ENCODE measurements around the gene E2F8. TPM values are rescaled to one million over a fixed set of nuclear protein-coding genes. Genes with fewer than 3 reads are reported as not detected.
A peak's percentile ranks its signal among the peaks of the same experiment; 100 is the strongest.
"Not testable (repeated sequence)": the region's sequence is repeated elsewhere in the genome, so short reads cannot be mapped to it uniquely, and the experiment has no call there.

E2F8 gene, protein sequence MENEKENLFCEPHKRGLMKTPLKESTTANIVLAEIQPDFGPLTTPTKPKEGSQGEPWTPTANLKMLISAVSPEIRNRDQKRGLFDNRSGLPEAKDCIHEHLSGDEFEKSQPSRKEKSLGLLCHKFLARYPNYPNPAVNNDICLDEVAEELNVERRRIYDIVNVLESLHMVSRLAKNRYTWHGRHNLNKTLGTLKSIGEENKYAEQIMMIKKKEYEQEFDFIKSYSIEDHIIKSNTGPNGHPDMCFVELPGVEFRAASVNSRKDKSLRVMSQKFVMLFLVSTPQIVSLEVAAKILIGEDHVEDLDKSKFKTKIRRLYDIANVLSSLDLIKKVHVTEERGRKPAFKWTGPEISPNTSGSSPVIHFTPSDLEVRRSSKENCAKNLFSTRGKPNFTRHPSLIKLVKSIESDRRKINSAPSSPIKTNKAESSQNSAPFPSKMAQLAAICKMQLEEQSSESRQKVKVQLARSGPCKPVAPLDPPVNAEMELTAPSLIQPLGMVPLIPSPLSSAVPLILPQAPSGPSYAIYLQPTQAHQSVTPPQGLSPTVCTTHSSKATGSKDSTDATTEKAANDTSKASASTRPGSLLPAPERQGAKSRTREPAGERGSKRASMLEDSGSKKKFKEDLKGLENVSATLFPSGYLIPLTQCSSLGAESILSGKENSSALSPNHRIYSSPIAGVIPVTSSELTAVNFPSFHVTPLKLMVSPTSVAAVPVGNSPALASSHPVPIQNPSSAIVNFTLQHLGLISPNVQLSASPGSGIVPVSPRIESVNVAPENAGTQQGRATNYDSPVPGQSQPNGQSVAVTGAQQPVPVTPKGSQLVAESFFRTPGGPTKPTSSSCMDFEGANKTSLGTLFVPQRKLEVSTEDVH
- 10 to 100 TPM; 53.3 to 59.7 TPM for total RNA-seq

DNA sequence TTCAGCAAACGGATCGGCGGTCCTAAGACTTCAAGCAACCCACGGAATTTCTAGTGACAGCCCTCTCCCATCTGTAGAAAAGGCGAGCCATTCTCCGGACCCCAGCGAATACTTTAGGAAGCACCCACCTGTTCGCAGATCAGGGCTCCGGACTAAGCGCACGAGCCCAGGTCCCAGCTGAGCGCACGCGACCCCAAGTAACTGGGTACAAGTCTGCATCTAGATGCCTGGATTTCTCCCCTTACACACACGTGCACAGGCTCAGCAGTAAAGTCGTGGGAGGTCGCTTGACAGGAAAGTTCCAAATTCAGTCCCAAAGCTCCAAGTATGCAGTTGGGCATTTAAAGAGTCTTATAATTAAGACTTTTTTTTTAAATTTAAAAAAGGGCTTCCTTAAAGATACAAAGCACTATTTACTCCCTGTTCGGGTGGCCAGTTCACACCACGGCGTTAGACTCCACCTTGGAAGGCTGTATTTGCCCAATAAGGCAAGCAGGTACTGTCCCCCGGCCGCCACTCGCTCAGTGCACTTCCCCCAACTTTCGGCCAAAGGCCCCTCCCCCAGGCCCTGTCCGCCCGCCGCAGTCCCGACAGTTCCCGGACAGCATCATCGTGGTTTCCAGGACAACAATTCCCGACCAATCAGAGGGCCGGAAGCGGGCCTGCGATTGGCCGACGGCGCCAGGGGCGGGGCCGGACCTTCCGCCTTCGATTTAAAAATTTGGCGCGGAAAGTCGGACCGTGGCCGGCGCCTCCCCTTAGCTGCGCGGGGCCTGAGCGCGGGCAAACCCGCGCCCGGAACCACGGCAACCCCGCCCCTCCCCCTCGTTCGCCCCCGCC is at the start of gene E2F8:
Gene E2F8, minus strand, starts transcription at position 526 of the 840 bp plus-strand sequence. CDS start 824 bp downstream, outside the sequence.
- peaks cover 8% of the 10 kb centered on the region for H3K27me3 Mint-ChIP-seq
- ChIA-PET POLR2A (interaction anchor here (0.9 to 1.1 kb wide), 2 partner anchors 9 to 18 kb away, joined by 3 read pairs; no protein-coding TSS in a partner anchor), CTCF (interaction anchor here (0.7 to 1.1 kb wide), 2 partner anchors 13 to 170 kb away, joined by 3 to 5 read pairs; no protein-coding TSS in a partner anchor)
- DNase-seq = peak; percentile 94
- H3K4me1 Mint-ChIP-seq = peaks cover 49% of the 10 kb centered on the region
- peak within 1 kb of the TSS; percentile 98 for H3K4me3 Mint-ChIP-seq
- peak within 1 kb of the TSS; percentile 92 for H3K27ac Mint-ChIP-seq
- peaks cover 48% of the 10 kb centered on the region for H3K36me3 Mint-ChIP-seq (ENCODE audit: low read depth)
- H3K9me3 Mint-ChIP-seq = no peaks in the 10 kb centered on the region

DNA sequence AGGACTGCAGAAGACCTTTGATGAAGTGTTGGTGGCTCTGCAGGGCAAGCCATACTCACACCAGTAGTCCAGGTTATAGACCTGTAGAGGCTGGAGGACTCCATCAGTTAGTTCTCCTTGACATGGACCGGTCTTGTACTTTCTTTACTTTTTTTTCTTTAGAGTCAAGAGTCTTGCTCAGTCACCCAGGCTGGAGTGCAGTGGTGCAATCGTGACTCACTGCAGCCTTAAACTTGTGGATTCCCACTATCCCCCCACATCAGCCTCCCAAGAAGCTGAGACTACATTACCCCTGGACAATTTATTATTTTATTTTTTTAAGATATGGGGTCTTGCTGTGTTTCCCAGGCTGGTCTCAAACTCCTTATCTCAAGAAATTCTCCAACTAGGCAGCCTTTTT is 49.6 kb upstream of the E2F8 start:
- Mint-ChIP-seq H3K36me3 (ENCODE audit: low read depth) (no peaks in the 10 kb centered on the region), H3K27me3 (peaks cover 12% of the 10 kb centered on the region), H3K27ac (no peak overlapping the region), H3K4me1 (no peaks in the 10 kb centered on the region), H3K9me3 (no peaks in the 10 kb centered on the region), H3K4me3 (no peak overlapping the region)
- CTCF ChIA-PET = no interaction called here
- DNase-seq = no peak
- POLR2A ChIA-PET = no interaction called here

DNA sequence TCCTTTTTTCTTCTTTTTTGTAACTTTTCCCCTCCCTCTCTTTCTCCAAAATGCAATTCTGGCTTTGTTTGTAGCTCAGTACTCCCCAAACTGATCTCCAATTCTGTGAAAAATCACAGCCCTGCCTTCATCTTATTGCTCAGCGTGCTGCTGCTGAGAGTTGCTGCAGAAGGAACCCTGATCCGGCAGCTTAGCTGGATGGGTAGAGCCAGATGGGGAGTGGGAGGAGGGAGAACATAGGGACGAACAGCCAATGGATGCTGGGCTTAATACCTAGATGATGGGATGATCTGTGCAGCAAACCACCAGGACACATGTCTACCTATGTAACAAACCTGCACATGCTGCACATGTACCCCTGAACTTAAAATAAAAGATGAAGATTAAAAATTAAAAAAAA is 47.5 kb upstream of the E2F8 start:
- Mint-ChIP-seq H3K4me1 (peaks cover 8% of the 10 kb centered on the region), H3K27ac (no peak overlapping the region), H3K27me3 (peaks cover 9% of the 10 kb centered on the region), H3K4me3 (no peak overlapping the region), H3K9me3 (no peaks in the 10 kb centered on the region), H3K36me3 (ENCODE audit: low read depth) (no peaks in the 10 kb centered on the region)
- DNase-seq = no peak
- ChIA-PET POLR2A (no interaction called here), CTCF (interaction anchor here (1.5 kb wide), 1 partner anchor 31 kb away, joined by 3 read pairs; no protein-coding TSS in a partner anchor)

DNA sequence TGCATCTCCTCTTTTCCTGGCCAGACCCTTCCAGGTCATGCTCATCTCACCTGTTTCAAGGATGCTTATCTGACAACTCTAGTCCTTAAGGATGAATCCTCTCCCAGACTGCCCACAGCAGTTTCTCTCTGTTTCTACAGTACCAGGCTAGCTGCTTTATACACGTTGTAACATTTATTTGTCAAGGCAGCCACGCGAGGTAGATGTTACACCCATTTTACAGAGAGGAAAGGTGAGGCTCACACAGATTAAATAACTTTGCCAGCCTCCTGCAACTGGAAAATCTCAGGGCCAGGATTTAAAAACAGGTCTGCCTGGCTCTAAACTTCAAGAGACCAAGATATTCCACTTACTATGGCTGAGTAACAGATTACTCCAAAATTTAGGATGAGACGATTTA is 45.7 kb upstream of the E2F8 start:
- Mint-ChIP-seq H3K9me3 (no peaks in the 10 kb centered on the region), H3K4me1 (peaks cover 8% of the 10 kb centered on the region), H3K36me3 (ENCODE audit: low read depth) (no peaks in the 10 kb centered on the region), H3K4me3 (no peak overlapping the region), H3K27ac (no peak overlapping the region), H3K27me3 (peaks cover 5% of the 10 kb centered on the region)
- ChIA-PET CTCF (no interaction called here), POLR2A (no interaction called here)
- DNase-seq = no peak

DNA sequence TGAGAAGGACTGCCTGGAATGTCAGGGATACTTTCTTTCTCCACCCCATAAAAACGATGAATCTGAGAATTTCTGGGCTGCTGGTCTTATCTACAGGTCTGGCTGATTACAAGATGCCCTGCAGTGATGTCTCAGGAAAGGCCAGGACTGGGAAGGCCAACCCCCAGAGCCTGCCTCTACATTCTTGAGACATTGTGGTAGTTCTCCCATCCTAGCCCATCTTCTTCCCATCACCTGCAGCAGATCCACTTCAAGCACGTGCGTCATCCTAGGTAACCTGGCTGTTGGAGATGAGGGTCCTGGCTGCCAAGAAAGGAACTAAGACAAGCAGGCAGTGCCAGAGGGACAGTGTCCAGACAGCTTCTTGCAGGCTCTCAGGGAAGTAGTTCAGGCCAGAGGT is 44.1 kb upstream of the E2F8 start:
- H3K27me3 Mint-ChIP-seq = peaks cover under 1% of the 10 kb centered on the region
- DNase-seq = no peak
- H3K4me1 Mint-ChIP-seq = peaks cover 8% of the 10 kb centered on the region
- no peak overlapping the region for H3K27ac Mint-ChIP-seq
- H3K36me3 Mint-ChIP-seq (ENCODE audit: low read depth) = no peaks in the 10 kb centered on the region
- POLR2A ChIA-PET = no interaction called here
- CTCF ChIA-PET = no interaction called here
- no peaks in the 10 kb centered on the region for H3K9me3 Mint-ChIP-seq
- no peak overlapping the region for H3K4me3 Mint-ChIP-seq

DNA sequence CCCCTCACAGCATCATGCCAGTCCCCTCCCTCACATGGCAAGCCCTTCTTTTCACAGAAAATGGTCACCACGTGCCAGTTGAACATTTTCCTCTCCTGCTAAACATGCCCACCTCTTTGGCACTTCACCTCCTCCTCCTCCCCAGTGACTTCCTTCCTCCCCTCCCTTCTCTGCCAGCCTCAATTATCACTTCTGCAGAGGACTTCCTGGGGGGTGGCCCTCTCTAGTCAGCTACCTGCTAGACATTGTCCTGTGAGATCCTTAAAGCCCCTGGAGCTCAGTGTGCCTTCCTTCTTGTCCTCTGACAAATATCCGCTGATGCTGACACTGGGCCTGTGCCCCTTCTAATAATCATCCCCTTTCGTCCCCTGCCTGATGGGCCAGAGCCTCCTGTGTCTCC is 43.2 kb upstream of the E2F8 start:
- POLR2A ChIA-PET = no interaction called here

DNA sequence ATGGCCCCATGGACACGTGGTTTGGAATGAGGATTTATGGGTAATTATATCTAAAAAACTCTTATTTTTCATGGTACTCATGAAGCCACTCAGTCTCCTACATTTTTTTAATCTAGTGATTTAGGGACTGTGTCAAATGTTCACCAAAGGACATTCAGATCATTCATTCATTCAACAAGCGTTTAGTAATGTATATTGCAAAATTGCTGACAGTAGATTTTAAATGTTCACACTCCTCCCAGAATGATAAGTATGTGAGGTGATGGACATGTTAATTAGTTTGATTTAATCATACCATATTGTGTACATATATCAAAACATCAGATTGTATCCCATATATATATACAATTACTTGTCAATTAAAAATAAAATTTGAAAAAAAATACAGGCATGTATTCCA is 40.8 kb upstream of the E2F8 start:
- no peak for DNase-seq
- H3K4me1 Mint-ChIP-seq = peaks cover 8% of the 10 kb centered on the region
- H3K4me3 Mint-ChIP-seq = no peak overlapping the region
- no peaks in the 10 kb centered on the region for H3K27me3 Mint-ChIP-seq
- no peaks in the 10 kb centered on the region for H3K36me3 Mint-ChIP-seq (ENCODE audit: low read depth)
- no peak overlapping the region for H3K27ac Mint-ChIP-seq
- ChIA-PET POLR2A (no interaction called here), CTCF (no interaction called here)
- no peaks in the 10 kb centered on the region for H3K9me3 Mint-ChIP-seq

More for the DNA sequence above, 43.2 kb upstream of the E2F8 start:
- no peak for DNase-seq
- Mint-ChIP-seq H3K9me3 (no peaks in the 10 kb centered on the region), H3K27me3 (no peaks in the 10 kb centered on the region), H3K36me3 (ENCODE audit: low read depth) (no peaks in the 10 kb centered on the region), H3K27ac (no peak overlapping the region), H3K4me3 (no peak overlapping the region), H3K4me1 (peaks cover 8% of the 10 kb centered on the region)
- CTCF ChIA-PET = no interaction called here

DNA sequence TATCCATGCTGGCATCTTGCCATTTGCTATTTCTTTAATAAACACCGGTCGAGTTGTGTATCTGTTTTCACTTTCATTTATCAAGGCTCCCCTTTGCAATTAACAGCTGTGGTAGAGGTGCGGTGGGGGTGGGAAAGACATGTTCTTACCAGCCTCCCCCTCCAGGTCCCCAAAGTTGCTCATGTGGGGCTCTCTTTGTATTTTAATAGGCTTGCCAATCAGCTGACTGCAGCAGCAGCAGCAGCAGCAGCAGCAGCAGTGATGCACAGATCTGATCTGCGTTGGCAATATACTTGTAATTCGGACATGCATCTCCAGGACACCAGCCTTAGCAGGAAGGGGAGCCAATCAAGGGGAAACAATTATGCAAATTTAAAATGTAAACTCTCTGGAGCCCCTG is 40.3 kb upstream of the E2F8 start:
- Mint-ChIP-seq H3K27me3 (no peaks in the 10 kb centered on the region), H3K27ac (no peak overlapping the region), H3K9me3 (no peaks in the 10 kb centered on the region), H3K4me3 (no peak overlapping the region), H3K4me1 (peaks cover 8% of the 10 kb centered on the region), H3K36me3 (ENCODE audit: low read depth) (no peaks in the 10 kb centered on the region)
- no peak for DNase-seq
- ChIA-PET CTCF (no interaction called here), POLR2A (no interaction called here)

DNA sequence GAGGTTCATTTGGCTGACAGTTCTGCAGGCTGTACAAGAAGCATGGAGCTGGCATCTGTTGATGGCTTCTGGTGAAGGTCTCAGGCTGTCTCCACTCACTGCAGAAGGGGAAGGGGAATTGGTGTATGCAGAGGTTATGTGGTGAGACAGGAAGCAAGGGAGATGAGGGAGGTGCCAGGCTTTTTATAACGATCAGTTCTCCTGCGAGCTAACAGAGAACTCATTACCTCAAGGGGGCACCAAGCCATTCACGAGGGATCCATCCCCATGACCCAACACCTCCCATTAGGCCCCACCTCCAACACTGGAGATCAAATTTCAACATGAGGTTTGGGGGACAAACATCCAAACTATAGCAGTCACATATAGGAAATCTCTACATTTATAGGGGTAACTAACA is 38.7 kb upstream of the E2F8 start:
- Mint-ChIP-seq H3K27ac (no peak overlapping the region), H3K4me1 (peaks cover 8% of the 10 kb centered on the region), H3K4me3 (no peak overlapping the region), H3K27me3 (peaks cover 2% of the 10 kb centered on the region), H3K9me3 (no peaks in the 10 kb centered on the region), H3K36me3 (ENCODE audit: low read depth) (no peaks in the 10 kb centered on the region)
- no peak for DNase-seq
- ChIA-PET POLR2A (no interaction called here), CTCF (no interaction called here)

DNA sequence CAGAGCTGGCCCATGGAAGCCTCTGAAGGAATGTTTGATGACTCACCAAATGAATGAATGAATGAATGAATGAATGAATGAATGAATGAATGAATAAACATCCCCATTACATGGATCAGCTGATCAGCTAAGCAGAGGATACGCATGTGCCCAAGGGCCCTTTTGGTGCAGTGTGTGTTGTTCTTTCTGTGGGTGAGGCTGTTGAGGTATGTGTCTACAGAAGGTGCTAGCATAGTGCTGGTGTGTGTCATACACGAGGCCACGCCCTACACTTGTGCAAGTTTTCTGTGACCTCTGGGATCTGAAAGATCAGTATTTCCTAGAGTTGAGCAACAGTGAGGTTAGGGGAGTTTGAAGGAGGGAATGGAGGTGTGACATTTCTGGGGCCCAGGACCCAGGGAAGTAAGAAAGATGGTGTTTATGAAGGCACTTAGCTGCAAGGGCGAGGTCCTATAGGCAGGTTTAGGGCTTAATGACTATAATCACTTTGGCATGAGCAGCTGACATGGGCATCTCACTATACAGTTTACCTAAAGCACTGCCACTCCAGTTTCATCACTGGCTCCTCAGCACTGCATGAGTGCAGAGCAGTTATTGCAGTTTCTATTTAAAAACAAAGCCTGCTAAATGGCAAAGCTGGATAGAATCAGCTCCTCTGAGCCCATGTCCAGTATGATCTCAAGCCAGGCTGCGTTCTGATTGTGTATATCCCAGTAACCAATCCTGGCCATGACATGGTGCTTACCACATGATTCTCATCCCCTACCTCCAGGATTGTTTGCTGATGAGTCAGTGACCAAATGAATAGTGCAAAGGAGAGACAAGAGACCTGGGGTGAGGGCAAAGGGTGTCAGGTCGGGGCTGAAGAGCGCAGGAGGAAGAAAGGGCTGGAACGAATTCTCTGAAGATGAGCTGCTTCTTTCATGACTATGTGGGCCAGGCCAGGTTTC is 36.4 kb upstream of the E2F8 start:
- no peak for DNase-seq
- no peak overlapping the region for H3K27ac Mint-ChIP-seq
- H3K4me3 Mint-ChIP-seq = no peak overlapping the region
- ChIA-PET CTCF (interaction anchor here (0.5 kb wide), 1 partner anchor 1315 kb away, joined by 3 read pairs; no protein-coding TSS in a partner anchor), POLR2A (no interaction called here)
- H3K36me3 Mint-ChIP-seq (ENCODE audit: low read depth) = no peaks in the 10 kb centered on the region
- H3K27me3 Mint-ChIP-seq = peaks cover 16% of the 10 kb centered on the region
- H3K4me1 Mint-ChIP-seq = no peaks in the 10 kb centered on the region
- H3K9me3 Mint-ChIP-seq = no peaks in the 10 kb centered on the region

DNA sequence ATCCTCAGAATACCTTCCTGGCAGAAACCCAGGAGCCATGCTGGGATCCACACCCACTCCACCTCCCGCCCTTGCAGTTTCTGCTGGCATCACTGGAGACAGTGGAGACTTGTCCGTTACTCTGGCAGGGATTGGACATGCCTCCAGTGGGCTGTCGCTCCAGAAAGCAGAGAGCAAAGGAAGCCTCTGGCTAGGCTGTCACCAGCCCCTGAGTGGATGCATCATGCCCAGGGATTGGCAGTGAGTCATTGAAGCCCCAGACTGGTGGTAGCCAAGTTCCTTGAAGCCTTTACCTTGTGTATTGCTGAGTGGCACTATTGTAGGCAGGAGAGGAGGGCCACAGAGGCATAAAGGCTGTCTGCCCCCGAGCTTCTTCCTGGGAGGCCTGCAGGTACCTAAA is 34.8 kb upstream of the E2F8 start:
- no peaks in the 10 kb centered on the region for H3K36me3 Mint-ChIP-seq (ENCODE audit: low read depth)
- H3K27ac Mint-ChIP-seq = no peak overlapping the region
- no peaks in the 10 kb centered on the region for H3K4me1 Mint-ChIP-seq
- CTCF ChIA-PET = interaction anchor here (1.9 kb wide), 1 partner anchor 9 kb away, joined by 6 read pairs; no protein-coding TSS in a partner anchor
- DNase-seq = no peak
- no peaks in the 10 kb centered on the region for H3K9me3 Mint-ChIP-seq
- POLR2A ChIA-PET = no interaction called here
- H3K4me3 Mint-ChIP-seq = no peak overlapping the region
- peaks cover 32% of the 10 kb centered on the region for H3K27me3 Mint-ChIP-seq

DNA sequence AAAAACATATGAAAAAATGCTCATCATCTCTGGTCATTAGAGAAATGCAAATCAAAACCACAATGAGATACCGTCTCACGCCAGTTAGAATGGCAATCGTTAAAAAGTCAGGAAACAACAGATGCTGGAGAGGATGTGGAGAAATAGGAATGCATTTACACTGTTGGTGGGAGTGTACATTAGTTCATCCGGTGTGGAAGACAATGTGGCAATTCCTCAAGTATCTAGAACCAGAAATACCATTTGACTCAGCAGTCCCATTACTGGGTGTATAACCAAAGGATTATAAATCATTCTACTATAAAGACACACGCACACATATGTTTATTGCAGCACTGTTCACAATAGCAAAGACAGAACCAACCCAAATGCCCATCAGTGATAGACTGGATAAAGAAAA is 32.5 kb upstream of the E2F8 start:
- peaks cover 39% of the 10 kb centered on the region for H3K27me3 Mint-ChIP-seq
- DNase-seq; H3K27ac Mint-ChIP-seq; CTCF ChIA-PET; H3K9me3 Mint-ChIP-seq; H3K36me3 Mint-ChIP-seq (ENCODE audit: low read depth); POLR2A ChIA-PET; H3K4me1 Mint-ChIP-seq; H3K4me3 Mint-ChIP-seq: not testable (repeated sequence)

Measured in activated CD4-positive, alpha-beta T cell treated with anti-CD3 and anti-CD28 coated beads, Interleukin-2, amount 10 ng/mL, durations not matched to agents 7 days and 5 days (primary cell).